ENCODE results near the gene DLGAP1.

DLGAP1 gene

DNA sequence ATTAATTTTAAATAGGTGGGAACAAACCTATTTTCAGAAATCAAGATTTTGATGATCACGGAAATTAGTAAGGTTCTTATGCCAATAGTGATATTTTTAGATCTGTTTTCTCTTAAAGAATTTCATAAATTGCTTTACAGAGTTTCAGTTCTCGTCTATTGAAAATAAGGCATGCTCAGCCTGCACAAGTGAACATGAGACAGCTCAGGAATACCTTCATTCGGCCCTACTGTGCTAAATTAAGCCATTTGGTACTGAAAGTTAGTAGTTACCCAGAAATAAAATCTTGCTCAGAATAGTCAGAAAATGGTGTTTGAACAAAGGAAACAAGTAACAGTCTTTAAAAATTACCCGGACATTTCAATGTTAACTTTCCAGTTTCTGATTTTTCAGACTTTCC lies 60.4 kb downstream of the DLGAP1 start:
- no peaks in the 10 kb centered on the region for H3K36me3 ChIP-seq (ENCODE audit: control insufficient read depth in 4 of 4, insufficient read depth in 4 of 4, low read length in 3 of 4)
- H3K27ac ChIP-seq (ENCODE audit: insufficient read depth in 1 of 2, low read depth in 1 of 2, low read length in 2 of 2, poor library complexity in 1 of 2, severe bottlenecking in 2 of 2), result no peak overlapping the region
- CTCF ChIA-PET, result no interaction called here
- 100% methylated on average over 3 of the region's 4 CpGs for WGBS (ENCODE audit: insufficient coverage)
- POLR2A ChIA-PET, result no interaction called here
- H3K9me3 ChIP-seq (ENCODE audit: control extremely low read depth in 1 of 5, control insufficient read depth in 4 of 5, insufficient read depth in 2 of 5, low read depth in 1 of 5, low read length in 4 of 5), result no peaks in the 10 kb centered on the region
- H3K4me3 ChIP-seq (ENCODE audit: control insufficient read depth in 1 of 7, extremely low read depth in 1 of 7, insufficient read depth in 4 of 7, low read depth in 2 of 7, low read length in 6 of 7), result no peak overlapping the region
- H3K27me3 ChIP-seq (replicated peaks in 2 of 5; ENCODE audit: control insufficient read depth in 4 of 5, insufficient read depth in 5 of 5, low read length in 4 of 5), result no peaks in the 10 kb centered on the region
- DNase-seq, result no peak
- H3K4me1 ChIP-seq (ENCODE audit: control extremely low read depth in 1 of 4, control insufficient read depth in 4 of 4, insufficient read depth in 4 of 4, low read length in 3 of 4), result no peaks in the 10 kb centered on the region

DNA sequence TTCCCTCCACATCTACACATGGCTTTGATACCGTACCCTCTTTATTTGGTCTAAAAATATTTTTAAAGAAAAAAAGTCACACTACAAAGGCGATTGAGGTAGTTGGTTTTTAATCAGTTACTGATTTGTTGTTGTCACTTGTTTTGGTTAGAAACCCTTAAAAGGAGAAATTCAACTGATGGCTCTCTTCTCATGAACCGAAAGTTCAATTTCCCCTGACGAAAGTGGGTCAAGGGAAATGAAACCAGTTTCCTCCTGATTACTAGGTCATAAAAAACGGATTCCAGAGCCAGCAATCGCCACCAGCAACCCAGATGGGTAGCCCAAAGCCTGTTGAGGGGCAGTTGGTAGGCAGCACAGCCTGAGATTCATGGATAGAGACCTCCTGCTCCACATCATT lies 63.2 kb downstream of the DLGAP1 start:
- 90% methylated on average over 2 of the region's 6 CpGs for WGBS (ENCODE audit: insufficient coverage)
- POLR2A ChIA-PET, result no interaction called here
- no peaks in the 10 kb centered on the region for H3K4me1 ChIP-seq (ENCODE audit: control extremely low read depth in 1 of 4, control insufficient read depth in 4 of 4, insufficient read depth in 4 of 4, low read length in 3 of 4)
- H3K27ac ChIP-seq (ENCODE audit: insufficient read depth in 1 of 2, low read depth in 1 of 2, low read length in 2 of 2, poor library complexity in 1 of 2, severe bottlenecking in 2 of 2), result no peak overlapping the region
- no peaks in the 10 kb centered on the region for H3K9me3 ChIP-seq (ENCODE audit: control extremely low read depth in 1 of 5, control insufficient read depth in 4 of 5, insufficient read depth in 2 of 5, low read depth in 1 of 5, low read length in 4 of 5)
- no peak for DNase-seq
- CTCF ChIA-PET, result no interaction called here
- H3K27me3 ChIP-seq (replicated peaks in 2 of 5; ENCODE audit: control insufficient read depth in 4 of 5, insufficient read depth in 5 of 5, low read length in 4 of 5), result no peaks in the 10 kb centered on the region
- H3K4me3 ChIP-seq (ENCODE audit: control insufficient read depth in 1 of 7, extremely low read depth in 1 of 7, insufficient read depth in 4 of 7, low read depth in 2 of 7, low read length in 6 of 7), result no peak overlapping the region
- no peaks in the 10 kb centered on the region for H3K36me3 ChIP-seq (ENCODE audit: control insufficient read depth in 4 of 4, insufficient read depth in 4 of 4, low read length in 3 of 4)

DNA sequence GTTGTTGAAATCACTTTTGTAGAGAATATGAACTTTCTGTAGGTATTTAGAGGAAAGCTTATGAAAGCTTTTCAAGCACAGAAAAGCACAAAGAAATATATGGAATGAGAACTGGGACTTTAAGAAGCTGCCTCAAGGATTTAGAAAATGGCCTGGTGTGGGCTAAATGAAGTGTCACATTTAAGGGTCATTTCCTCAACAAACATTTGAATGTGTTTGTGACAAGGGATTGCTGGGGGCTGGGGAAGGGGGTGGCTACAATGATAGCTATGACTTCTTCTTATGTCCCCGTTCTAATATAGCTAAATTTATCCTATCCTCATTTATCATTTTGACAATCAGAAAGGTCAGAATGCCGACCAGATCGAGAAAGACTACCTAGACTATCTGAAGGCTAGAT lies 69.2 kb downstream of the DLGAP1 start:
- DNase-seq, result no peak
- 60% methylated on average over 1 of the region's 3 CpGs for WGBS (ENCODE audit: insufficient coverage)
- Histone ChIP-seq H3K27me3 (replicated peaks in 2 of 5; ENCODE audit: control insufficient read depth in 4 of 5, insufficient read depth in 5 of 5, low read length in 4 of 5) (no peaks in the 10 kb centered on the region), H3K36me3 (ENCODE audit: control insufficient read depth in 4 of 4, insufficient read depth in 4 of 4, low read length in 3 of 4) (no peaks in the 10 kb centered on the region), H3K9me3 (ENCODE audit: control extremely low read depth in 1 of 5, control insufficient read depth in 4 of 5, insufficient read depth in 2 of 5, low read depth in 1 of 5, low read length in 4 of 5) (no peaks in the 10 kb centered on the region), H3K27ac (ENCODE audit: insufficient read depth in 1 of 2, low read depth in 1 of 2, low read length in 2 of 2, poor library complexity in 1 of 2, severe bottlenecking in 2 of 2) (no peak overlapping the region), H3K4me1 (ENCODE audit: control extremely low read depth in 1 of 4, control insufficient read depth in 4 of 4, insufficient read depth in 4 of 4, low read length in 3 of 4) (no peaks in the 10 kb centered on the region), H3K4me3 (ENCODE audit: control insufficient read depth in 1 of 7, extremely low read depth in 1 of 7, insufficient read depth in 4 of 7, low read depth in 2 of 7, low read length in 6 of 7) (no peak overlapping the region)
- ChIA-PET POLR2A (no interaction called here), CTCF (no interaction called here)

DNA sequence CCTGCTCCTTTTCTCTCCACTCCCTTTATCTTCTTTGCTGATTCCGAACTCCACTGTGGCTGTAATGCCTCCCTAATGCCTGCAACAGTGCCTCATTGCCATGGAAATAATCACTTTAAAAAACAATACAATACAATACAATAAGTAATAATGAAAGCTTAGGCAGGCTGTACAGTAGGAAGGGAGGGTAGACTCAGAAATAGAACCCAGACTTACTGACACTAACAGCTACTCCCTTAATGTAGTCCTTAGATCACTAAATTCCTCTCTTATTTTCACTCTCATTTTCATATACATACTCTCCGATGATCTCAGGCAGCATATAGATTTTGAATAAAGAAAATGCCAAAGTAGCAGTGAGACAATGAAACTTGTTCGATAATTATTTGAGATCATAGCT lies 70.2 kb downstream of the DLGAP1 start:
- Histone ChIP-seq H3K27me3 (replicated peaks in 2 of 5; ENCODE audit: control insufficient read depth in 4 of 5, insufficient read depth in 5 of 5, low read length in 4 of 5) (no peaks in the 10 kb centered on the region), H3K9me3 (ENCODE audit: control extremely low read depth in 1 of 5, control insufficient read depth in 4 of 5, insufficient read depth in 2 of 5, low read depth in 1 of 5, low read length in 4 of 5) (no peaks in the 10 kb centered on the region), H3K4me3 (ENCODE audit: control insufficient read depth in 1 of 7, extremely low read depth in 1 of 7, insufficient read depth in 4 of 7, low read depth in 2 of 7, low read length in 6 of 7) (no peak overlapping the region), H3K4me1 (ENCODE audit: control extremely low read depth in 1 of 4, control insufficient read depth in 4 of 4, insufficient read depth in 4 of 4, low read length in 3 of 4) (no peaks in the 10 kb centered on the region), H3K27ac (ENCODE audit: insufficient read depth in 1 of 2, low read depth in 1 of 2, low read length in 2 of 2, poor library complexity in 1 of 2, severe bottlenecking in 2 of 2) (no peak overlapping the region), H3K36me3 (ENCODE audit: control insufficient read depth in 4 of 4, insufficient read depth in 4 of 4, low read length in 3 of 4) (no peaks in the 10 kb centered on the region)
- 60% methylated on average over 1 of the region's 3 CpGs for WGBS (ENCODE audit: insufficient coverage)
- no peak for DNase-seq
- CTCF ChIA-PET, result no interaction called here
- POLR2A ChIA-PET, result no interaction called here

DNA sequence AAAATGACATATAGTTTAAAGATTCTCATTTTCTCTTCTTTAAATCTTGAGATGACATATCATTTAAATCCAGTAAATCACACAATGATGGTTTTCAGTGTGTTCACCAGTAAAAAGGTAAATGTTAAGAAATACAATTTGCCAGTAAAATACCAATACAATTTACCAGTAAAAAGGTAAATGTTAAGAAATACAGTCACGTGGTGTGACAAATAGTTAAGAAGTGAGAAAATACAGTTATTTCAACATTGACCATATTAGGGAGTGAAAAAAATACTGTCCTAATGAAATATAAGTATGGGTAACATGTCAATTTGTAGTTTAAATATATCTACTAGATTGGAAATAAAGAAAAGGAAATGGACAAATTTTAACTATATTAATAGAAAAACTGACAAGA lies 80.5 kb downstream of the DLGAP1 start:
- H3K4me3 ChIP-seq (ENCODE audit: control insufficient read depth in 1 of 7, extremely low read depth in 1 of 7, insufficient read depth in 4 of 7, low read depth in 2 of 7, low read length in 6 of 7), result no peak overlapping the region
- H3K27me3 ChIP-seq (replicated peaks in 2 of 5; ENCODE audit: control insufficient read depth in 4 of 5, insufficient read depth in 5 of 5, low read length in 4 of 5), result no peaks in the 10 kb centered on the region
- WGBS (ENCODE audit: insufficient coverage), result no CpG with 5 or more reads among the region's 1 CpG
- H3K36me3 ChIP-seq (ENCODE audit: control insufficient read depth in 4 of 4, insufficient read depth in 4 of 4, low read length in 3 of 4), result no peaks in the 10 kb centered on the region
- no peaks in the 10 kb centered on the region for H3K4me1 ChIP-seq (ENCODE audit: control extremely low read depth in 1 of 4, control insufficient read depth in 4 of 4, insufficient read depth in 4 of 4, low read length in 3 of 4)
- no peak for DNase-seq
- ChIA-PET CTCF (no interaction called here), POLR2A (no interaction called here)
- H3K27ac ChIP-seq (ENCODE audit: insufficient read depth in 1 of 2, low read depth in 1 of 2, low read length in 2 of 2, poor library complexity in 1 of 2, severe bottlenecking in 2 of 2), result no peak overlapping the region
- H3K9me3 ChIP-seq (ENCODE audit: control extremely low read depth in 1 of 5, control insufficient read depth in 4 of 5, insufficient read depth in 2 of 5, low read depth in 1 of 5, low read length in 4 of 5), result no peaks in the 10 kb centered on the region

DNA sequence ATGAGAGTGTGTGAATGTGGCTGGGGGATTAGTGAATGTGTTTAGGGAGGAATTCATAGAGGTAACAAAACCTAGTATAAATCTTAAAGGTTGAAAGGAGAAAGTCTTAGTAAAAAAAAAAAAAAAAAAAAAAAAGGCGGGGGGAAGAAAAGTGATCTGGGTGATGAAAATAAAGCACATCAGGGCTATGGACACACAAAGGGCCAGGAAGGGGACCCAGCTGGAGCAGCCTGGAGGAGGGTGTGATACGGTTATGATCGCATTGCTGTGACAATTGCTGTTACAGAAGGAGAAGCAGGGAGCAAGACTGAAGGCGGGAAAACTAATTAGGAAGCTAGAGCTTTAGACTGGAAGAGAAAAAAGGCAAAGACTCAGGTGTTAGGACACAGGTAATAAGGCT lies 85.4 kb downstream of the DLGAP1 start:
- no peak overlapping the region for H3K27ac ChIP-seq (ENCODE audit: insufficient read depth in 1 of 2, low read depth in 1 of 2, low read length in 2 of 2, poor library complexity in 1 of 2, severe bottlenecking in 2 of 2)
- CTCF ChIA-PET, result no interaction called here
- WGBS (ENCODE audit: insufficient coverage), result 88% methylated on average over 3 of the region's 4 CpGs
- H3K36me3 ChIP-seq (ENCODE audit: control insufficient read depth in 4 of 4, insufficient read depth in 4 of 4, low read length in 3 of 4), result no peaks in the 10 kb centered on the region
- H3K27me3 ChIP-seq (replicated peaks in 2 of 5; ENCODE audit: control insufficient read depth in 4 of 5, insufficient read depth in 5 of 5, low read length in 4 of 5), result no peaks in the 10 kb centered on the region
- DNase-seq, result no peak
- H3K4me1 ChIP-seq (ENCODE audit: control extremely low read depth in 1 of 4, control insufficient read depth in 4 of 4, insufficient read depth in 4 of 4, low read length in 3 of 4), result no peaks in the 10 kb centered on the region
- H3K4me3 ChIP-seq (ENCODE audit: control insufficient read depth in 1 of 7, extremely low read depth in 1 of 7, insufficient read depth in 4 of 7, low read depth in 2 of 7, low read length in 6 of 7), result no peak overlapping the region
- POLR2A ChIA-PET, result no interaction called here
- H3K9me3 ChIP-seq (ENCODE audit: control extremely low read depth in 1 of 5, control insufficient read depth in 4 of 5, insufficient read depth in 2 of 5, low read depth in 1 of 5, low read length in 4 of 5), result no peaks in the 10 kb centered on the region

DNA sequence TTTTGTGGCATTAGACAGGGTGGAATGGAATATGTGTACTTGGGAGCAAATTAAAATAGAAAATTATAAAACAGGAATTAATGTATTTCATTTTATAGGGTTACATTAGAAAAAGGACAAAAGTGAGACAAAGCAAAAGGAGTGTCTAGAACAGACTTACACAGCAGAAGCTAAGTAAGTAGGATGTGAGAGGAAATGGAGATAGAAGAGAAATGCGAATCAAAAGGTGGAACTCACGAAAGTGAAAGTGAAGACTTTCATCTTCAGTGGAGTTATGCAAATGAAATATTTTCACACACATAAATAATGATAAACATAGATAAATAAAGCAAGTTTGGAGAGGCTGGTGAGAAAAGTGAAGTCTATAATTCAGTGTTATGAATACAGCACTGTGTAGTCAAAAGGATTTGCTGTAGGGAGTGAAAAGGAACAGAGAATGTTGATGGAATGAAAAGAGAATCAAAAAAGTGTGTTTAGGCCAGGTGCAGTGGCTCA lies 94.8 kb downstream of the DLGAP1 start:
- H3K36me3 ChIP-seq (ENCODE audit: control insufficient read depth in 4 of 4, insufficient read depth in 4 of 4, low read length in 3 of 4), result no peaks in the 10 kb centered on the region
- no peak for DNase-seq
- no CpG with 5 or more reads among the region's 2 CpGs for WGBS (ENCODE audit: insufficient coverage)
- ChIA-PET CTCF (no interaction called here), POLR2A (no interaction called here)
- H3K27me3 ChIP-seq (replicated peaks in 2 of 5; ENCODE audit: control insufficient read depth in 4 of 5, insufficient read depth in 5 of 5, low read length in 4 of 5), result no peaks in the 10 kb centered on the region
- no peaks in the 10 kb centered on the region for H3K4me1 ChIP-seq (ENCODE audit: control extremely low read depth in 1 of 4, control insufficient read depth in 4 of 4, insufficient read depth in 4 of 4, low read length in 3 of 4)
- no peak overlapping the region for H3K4me3 ChIP-seq (ENCODE audit: control insufficient read depth in 1 of 7, extremely low read depth in 1 of 7, insufficient read depth in 4 of 7, low read depth in 2 of 7, low read length in 6 of 7)
- H3K9me3 ChIP-seq (ENCODE audit: control extremely low read depth in 1 of 5, control insufficient read depth in 4 of 5, insufficient read depth in 2 of 5, low read depth in 1 of 5, low read length in 4 of 5), result no peaks in the 10 kb centered on the region
- H3K27ac ChIP-seq (ENCODE audit: insufficient read depth in 1 of 2, low read depth in 1 of 2, low read length in 2 of 2, poor library complexity in 1 of 2, severe bottlenecking in 2 of 2), result no peak overlapping the region

DNA sequence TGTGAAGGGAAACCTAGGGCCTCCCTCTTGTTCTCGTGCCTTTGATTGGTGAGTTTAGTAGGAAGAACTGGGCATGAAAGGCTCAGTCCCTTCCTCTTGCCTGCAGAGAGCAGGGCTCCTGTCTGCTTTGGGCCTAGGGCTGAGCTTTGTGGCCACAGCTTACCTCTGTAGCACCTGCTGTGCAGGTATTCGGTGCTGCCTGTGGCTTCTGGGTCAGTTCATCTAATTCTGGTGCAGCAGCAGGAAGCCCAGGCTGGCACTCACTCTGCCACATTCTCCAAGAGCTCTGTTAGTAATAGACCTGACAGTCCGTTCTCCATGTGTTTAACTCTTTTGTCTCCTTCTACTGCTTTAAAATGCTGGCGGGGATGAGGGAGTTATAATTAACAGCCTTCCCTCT lies 96.5 kb downstream of the DLGAP1 start:
- 77% methylated on average over 3 of the region's 4 CpGs for WGBS (ENCODE audit: insufficient coverage)
- no peaks in the 10 kb centered on the region for H3K4me1 ChIP-seq (ENCODE audit: control extremely low read depth in 1 of 4, control insufficient read depth in 4 of 4, insufficient read depth in 4 of 4, low read length in 3 of 4)
- POLR2A ChIA-PET, result no interaction called here
- CTCF ChIA-PET, result no interaction called here
- DNase-seq, result no peak
- no peaks in the 10 kb centered on the region for H3K36me3 ChIP-seq (ENCODE audit: control insufficient read depth in 4 of 4, insufficient read depth in 4 of 4, low read length in 3 of 4)
- H3K9me3 ChIP-seq (ENCODE audit: control extremely low read depth in 1 of 5, control insufficient read depth in 4 of 5, insufficient read depth in 2 of 5, low read depth in 1 of 5, low read length in 4 of 5), result no peaks in the 10 kb centered on the region
- H3K4me3 ChIP-seq (ENCODE audit: control insufficient read depth in 1 of 7, extremely low read depth in 1 of 7, insufficient read depth in 4 of 7, low read depth in 2 of 7, low read length in 6 of 7), result no peak overlapping the region
- no peaks in the 10 kb centered on the region for H3K27me3 ChIP-seq (replicated peaks in 2 of 5; ENCODE audit: control insufficient read depth in 4 of 5, insufficient read depth in 5 of 5, low read length in 4 of 5)
- H3K27ac ChIP-seq (ENCODE audit: insufficient read depth in 1 of 2, low read depth in 1 of 2, low read length in 2 of 2, poor library complexity in 1 of 2, severe bottlenecking in 2 of 2), result no peak overlapping the region
